Nephron (organoid): ENCODE data around the gene MUC3A.
"Not testable (repeated sequence)": the region's sequence is repeated elsewhere in the genome, so short reads cannot be mapped to it uniquely, and the experiment has no call there.

ENCODE experiments used
- H3K27ac Mint-ChIP-seq, 3 experiments: 2 replicates each; pipeline ENCODE4 v1.8.0; 2020; ENCODE audit warnings: mixed read lengths in 3 of 3, mild to moderate bottlenecking in 2 of 3, moderate library complexity in 1 of 3
- H3K27me3 Mint-ChIP-seq: 2 replicates; pipeline ENCODE4 v1.8.0; 2021; ENCODE audit warnings: low read depth, mild to moderate bottlenecking, moderate library complexity, mixed read lengths
- H3K36me3 Mint-ChIP-seq: 2 replicates; pipeline ENCODE4 v1.8.0; 2020; ENCODE audit warnings: low read depth, mixed read lengths
- H3K4me1 Mint-ChIP-seq: 2 replicates; pipeline ENCODE4 v1.8.0; 2020; ENCODE audit warnings: mixed read lengths
- H3K4me3 Mint-ChIP-seq, 3 experiments: 2 replicates each; pipeline ENCODE4 v1.8.0; 2020; ENCODE audit warnings: mild to moderate bottlenecking in 3 of 3, mixed read lengths in 3 of 3, moderate library complexity in 2 of 3
- H3K9me3 Mint-ChIP-seq: 2 replicates; pipeline ENCODE4 v1.8.0; 2020; ENCODE audit warnings: mixed read lengths
- TF ChIP-seq, protein P1 (sequence below), 3 experiments: fragments of 200-600 bp; sonication (generic); IDR thresholded peaks; one replicate each; pipeline ENCODE4 v1.5.0; 2021; ENCODE audit warnings: antibody characterized with exemption in 3 of 3; ENCODE audit not compliant: unreplicated experiment in 3 of 3

MUC3A gene

GRCh38 chr7:100949227-100949932 lies at the start of gene MUC3A:
MUC3A (plus strand) TSS chr7:100949534; CDS start chr7:100949625, 91 bp downstream.
- H3K4me1 Mint-ChIP-seq = no peaks in the 10 kb centered on the region
- TF ChIP-seq, protein P1, sequence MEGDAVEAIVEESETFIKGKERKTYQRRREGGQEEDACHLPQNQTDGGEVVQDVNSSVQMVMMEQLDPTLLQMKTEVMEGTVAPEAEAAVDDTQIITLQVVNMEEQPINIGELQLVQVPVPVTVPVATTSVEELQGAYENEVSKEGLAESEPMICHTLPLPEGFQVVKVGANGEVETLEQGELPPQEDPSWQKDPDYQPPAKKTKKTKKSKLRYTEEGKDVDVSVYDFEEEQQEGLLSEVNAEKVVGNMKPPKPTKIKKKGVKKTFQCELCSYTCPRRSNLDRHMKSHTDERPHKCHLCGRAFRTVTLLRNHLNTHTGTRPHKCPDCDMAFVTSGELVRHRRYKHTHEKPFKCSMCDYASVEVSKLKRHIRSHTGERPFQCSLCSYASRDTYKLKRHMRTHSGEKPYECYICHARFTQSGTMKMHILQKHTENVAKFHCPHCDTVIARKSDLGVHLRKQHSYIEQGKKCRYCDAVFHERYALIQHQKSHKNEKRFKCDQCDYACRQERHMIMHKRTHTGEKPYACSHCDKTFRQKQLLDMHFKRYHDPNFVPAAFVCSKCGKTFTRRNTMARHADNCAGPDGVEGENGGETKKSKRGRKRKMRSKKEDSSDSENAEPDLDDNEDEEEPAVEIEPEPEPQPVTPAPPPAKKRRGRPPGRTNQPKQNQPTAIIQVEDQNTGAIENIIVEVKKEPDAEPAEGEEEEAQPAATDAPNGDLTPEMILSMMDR (IDR thresholded peaks at IDR 0.05; ENCODE audit: unreplicated experiment in 3 of 3) = no peak
- peaks cover 9% of the 10 kb centered on the region for H3K27me3 Mint-ChIP-seq
- no peaks in the 10 kb centered on the region for H3K36me3 Mint-ChIP-seq
- H3K4me3 Mint-ChIP-seq = no peak within 1 kb of the TSS
- no peak within 1 kb of the TSS for H3K27ac Mint-ChIP-seq
- no peaks in the 10 kb centered on the region for H3K9me3 Mint-ChIP-seq

DNA sequence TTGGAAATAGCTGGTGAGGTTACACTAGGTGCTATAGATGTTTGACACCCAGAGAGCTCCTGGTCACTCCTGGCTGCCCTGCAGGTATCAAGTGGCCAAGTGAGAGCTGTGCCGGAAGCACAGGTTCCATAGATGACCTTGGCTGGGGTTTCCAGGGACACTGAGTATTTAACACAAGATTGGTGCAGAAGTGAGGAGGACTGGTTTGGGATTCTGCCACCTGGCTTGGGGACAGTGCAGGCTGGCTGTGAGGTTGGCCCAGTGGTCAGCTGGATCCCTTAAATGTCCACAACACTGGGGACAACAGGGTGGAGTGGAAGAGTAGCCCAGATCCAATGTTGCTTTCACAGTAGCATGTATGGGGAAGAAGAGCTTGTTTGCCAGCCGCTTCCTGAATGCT lies 48.4 kb upstream of the MUC3A start:
- Mint-ChIP-seq H3K27ac (no peak overlapping the region), H3K4me3 (no peak overlapping the region), H3K27me3 (peaks cover 39% of the 10 kb centered on the region), H3K4me1 (peaks cover 4% of the 10 kb centered on the region), H3K9me3 (no peaks in the 10 kb centered on the region), H3K36me3 (no peaks in the 10 kb centered on the region)
- TF ChIP-seq, protein P1 (IDR thresholded peaks at IDR 0.05; ENCODE audit: unreplicated experiment in 3 of 3) = no peak

- H3K27me3 Mint-ChIP-seq = peaks cover 33% of the 10 kb centered on the region
- no peaks in the 10 kb centered on the region for H3K36me3 Mint-ChIP-seq
- H3K4me3 Mint-ChIP-seq = no peak overlapping the region
- TF ChIP-seq, protein P1 (IDR thresholded peaks at IDR 0.05; ENCODE audit: unreplicated experiment in 3 of 3) = no peak
- no peak overlapping the region for H3K27ac Mint-ChIP-seq
- no peaks in the 10 kb centered on the region for H3K4me1 Mint-ChIP-seq
- no peaks in the 10 kb centered on the region for H3K9me3 Mint-ChIP-seq
Observed at GRCh38 chr7:100901921-100902332, 47.4 kb upstream of the MUC3A start.

GRCh38 chr7:100902638-100903037 lies 46.7 kb upstream of the MUC3A start:
- H3K27ac Mint-ChIP-seq = no peak overlapping the region
- H3K4me1 Mint-ChIP-seq = no peaks in the 10 kb centered on the region
- H3K36me3 Mint-ChIP-seq = no peaks in the 10 kb centered on the region
- TF ChIP-seq, protein P1 (IDR thresholded peaks at IDR 0.05; ENCODE audit: unreplicated experiment in 3 of 3) = no peak
- H3K4me3 Mint-ChIP-seq = no peak overlapping the region
- H3K9me3 Mint-ChIP-seq = no peaks in the 10 kb centered on the region
- peaks cover 27% of the 10 kb centered on the region for H3K27me3 Mint-ChIP-seq

- Mint-ChIP-seq H3K36me3 (no peaks in the 10 kb centered on the region), H3K27me3 (peaks cover 14% of the 10 kb centered on the region), H3K27ac (no peak overlapping the region), H3K4me3 (no peak overlapping the region), H3K9me3 (peaks cover 5% of the 10 kb centered on the region), H3K4me1 (no peaks in the 10 kb centered on the region)
- TF ChIP-seq, protein P1 (IDR thresholded peaks at IDR 0.05; ENCODE audit: unreplicated experiment in 3 of 3) = no peak
Observed at GRCh38 chr7:100908512-100908911, 40.8 kb upstream of the MUC3A start.

- peaks cover 14% of the 10 kb centered on the region for H3K27me3 Mint-ChIP-seq
- not testable (repeated sequence) for H3K36me3 Mint-ChIP-seq, H3K4me1 Mint-ChIP-seq, H3K4me3 Mint-ChIP-seq, H3K27ac Mint-ChIP-seq, H3K9me3 Mint-ChIP-seq
Observed at GRCh38 chr7:100910443-100910842, 38.9 kb upstream of the MUC3A start.
